ENCODE measurements around the gene CYP4F3.
"Not testable (repeated sequence)": the region's sequence is repeated elsewhere in the genome, so short reads cannot be mapped to it uniquely, and the experiment has no call there.

The CYP4F3 gene

GRCh38 chr19:15640294-15640903 is at the start of gene CYP4F3:
Gene CYP4F3 (plus strand): TSS chr19:15640897. CDS start chr19:15641416, 519 bp downstream.
- no peak for TF ChIP-seq CTCF (IDR thresholded peaks at IDR 0.05; ENCODE audit: low read depth, low read length)
- in situ Hi-C loops (cut with HindIII; ENCODE audit: low sequenced_read_pairs) = no loop called here
- no peak within 1 kb of the TSS for H3K4me3 ChIP-seq (ENCODE audit: low read depth, low read length)
- no peak for DNase-seq (ENCODE audit: low read depth, low spot score)

- in situ Hi-C loops (cut with HindIII; ENCODE audit: low sequenced_read_pairs) = no loop called here
- no peak for TF ChIP-seq CTCF (IDR thresholded peaks at IDR 0.05; ENCODE audit: low read depth, low read length)
- H3K4me3 ChIP-seq (ENCODE audit: low read depth, low read length) = no peak overlapping the region
- no peak for DNase-seq (ENCODE audit: low read depth, low spot score)
Observed at GRCh38 chr19:15591796-15592195, 48.9 kb upstream of the CYP4F3 start.

GRCh38 chr19:15592506-15592905 is 48.2 kb upstream of the CYP4F3 start:
- in situ Hi-C loops (cut with HindIII; ENCODE audit: low sequenced_read_pairs) = not testable (repeated sequence)

GRCh38 chr19:15593766-15594165 is 46.9 kb upstream of the CYP4F3 start:
- DNase-seq (ENCODE audit: low read depth, low spot score); H3K4me3 ChIP-seq (ENCODE audit: low read depth, low read length); in situ Hi-C loops (cut with HindIII; ENCODE audit: low sequenced_read_pairs): not testable (repeated sequence)

More at GRCh38 chr19:15592506-15592905, 48.2 kb upstream of the CYP4F3 start:
- DNase-seq (ENCODE audit: low read depth, low spot score); H3K4me3 ChIP-seq (ENCODE audit: low read depth, low read length): not testable (repeated sequence)

- H3K4me3 ChIP-seq (ENCODE audit: low read depth, low read length) = no peak overlapping the region
- in situ Hi-C loops (cut with HindIII; ENCODE audit: low sequenced_read_pairs) = no loop called here
- TF ChIP-seq CTCF (IDR thresholded peaks at IDR 0.05; ENCODE audit: low read depth, low read length) = no peak
- no peak for DNase-seq (ENCODE audit: low read depth, low spot score)
Observed at GRCh38 chr19:15595069-15595468, 45.6 kb upstream of the CYP4F3 start.

GRCh38 chr19:15607978-15608925 is 32.4 kb upstream of the CYP4F3 start:
- DNase-seq (ENCODE audit: low read depth, low spot score); in situ Hi-C loops (cut with HindIII; ENCODE audit: low sequenced_read_pairs); H3K4me3 ChIP-seq (ENCODE audit: low read depth, low read length): not testable (repeated sequence)

- no peak for TF ChIP-seq CTCF (IDR thresholded peaks at IDR 0.05; ENCODE audit: low read depth, low read length)
- H3K4me3 ChIP-seq (ENCODE audit: low read depth, low read length) = no peak overlapping the region
- in situ Hi-C loops (cut with HindIII; ENCODE audit: low sequenced_read_pairs) = no loop called here
- DNase-seq (ENCODE audit: low read depth, low spot score) = no peak
Observed at GRCh38 chr19:15609261-15609660, 31.4 kb upstream of the CYP4F3 start.

GRCh38 chr19:15612342-15612741 is 28.4 kb upstream of the CYP4F3 start:
- no peak for TF ChIP-seq CTCF (IDR thresholded peaks at IDR 0.05; ENCODE audit: low read depth, low read length)
- in situ Hi-C loops (cut with HindIII; ENCODE audit: low sequenced_read_pairs) = no loop called here

More at GRCh38 chr19:15612342-15612741, 28.4 kb upstream of the CYP4F3 start:
- H3K4me3 ChIP-seq (ENCODE audit: low read depth, low read length) = no peak overlapping the region
- DNase-seq (ENCODE audit: low read depth, low spot score) = no peak
